ENCODE measurements around the gene KIF12. TPM values are rescaled to one million over a fixed set of nuclear protein-coding genes. Genes with fewer than 3 reads are reported as not detected.

KIF12 gene
- total RNA-seq, 4 donors from 2014 or later, result 1.2 TPM; not detected in 3

- Histone ChIP-seq H3K27ac (no peak overlapping the region), H3K36me3 (no peaks in the 10 kb centered on the region), H3K4me1 (no peaks in the 10 kb centered on the region), H3K27me3 (peaks cover 0 to 25% (median 0%) of the 10 kb centered on the region in 4 donors), H3K9me3 (no peaks in the 10 kb centered on the region), H3K4me3 (no peak overlapping the region)
- DNase-seq, result no peak
- 56 to 68% methylated on average over 4 of the region's 4 CpGs for WGBS, 2 donors
- TF ChIP-seq POLR2A (IDR thresholded peaks at IDR 0.05) (no peak), CTCF (IDR thresholded peaks at IDR 0.05) (no peak)
- intact Hi-C loops (cut with DNase I), result no loop called here
Observed at GRCh38 chr9:114061830-114062474, 37.1 kb downstream of the KIF12 start.

- intact Hi-C loops (cut with DNase I), result no loop called here
- Histone ChIP-seq H3K9me3 (no peaks in the 10 kb centered on the region), H3K4me3 (no peak overlapping the region), H3K36me3 (no peaks in the 10 kb centered on the region), H3K27me3 (peaks cover 0 to 23% (median 0%) of the 10 kb centered on the region in 4 donors), H3K27ac (no peak overlapping the region), H3K4me1 (no peaks in the 10 kb centered on the region)
- no peak for TF ChIP-seq CTCF (IDR thresholded peaks at IDR 0.05)
- TF ChIP-seq POLR2A (IDR thresholded peaks at IDR 0.05), result no peak
- no peak for DNase-seq
- WGBS, 2 donors, result 91 to 96% methylated on average over 9 to 10 of the region's 12 CpGs
Observed at GRCh38 chr9:114061292-114061691, 37.8 kb downstream of the KIF12 start.

DNA sequence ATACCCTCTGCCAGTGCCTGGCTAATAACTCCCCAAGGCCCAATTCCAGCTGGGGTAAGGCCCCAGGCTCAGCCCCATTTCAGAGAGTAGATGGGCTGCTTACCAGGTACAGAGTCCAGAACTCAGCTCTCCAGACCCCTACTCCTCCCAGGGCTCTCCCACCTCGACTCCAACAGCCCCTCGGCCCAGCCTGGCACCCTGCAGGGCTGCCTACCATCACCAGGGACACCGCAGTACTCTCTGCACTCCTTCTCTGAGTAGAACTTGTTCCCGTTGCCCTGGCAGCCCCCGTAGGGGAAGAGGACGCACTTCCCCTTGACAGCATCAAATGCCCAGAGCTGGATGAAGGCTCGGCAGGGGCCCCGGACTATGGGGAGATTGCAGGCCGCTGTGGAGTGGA lies 38.4 kb downstream of the KIF12 start:
- WGBS, 2 donors, result 79% methylated on average over 2 to 5 of the region's 9 CpGs
- H3K4me3 ChIP-seq, result no peak overlapping the region
- intact Hi-C loops (cut with DNase I), result no loop called here
- H3K4me1 ChIP-seq, result no peaks in the 10 kb centered on the region
- no peaks in the 10 kb centered on the region for H3K9me3 ChIP-seq
- H3K27me3 ChIP-seq, result peaks cover 0 to 17% (median 0%) of the 10 kb centered on the region in 4 donors
- DNase-seq, result no peak
- TF ChIP-seq CTCF (IDR thresholded peaks at IDR 0.05) (no peak), POLR2A (IDR thresholded peaks at IDR 0.05) (no peak)
- no peaks in the 10 kb centered on the region for H3K36me3 ChIP-seq
- H3K27ac ChIP-seq, result no peak overlapping the region

DNA sequence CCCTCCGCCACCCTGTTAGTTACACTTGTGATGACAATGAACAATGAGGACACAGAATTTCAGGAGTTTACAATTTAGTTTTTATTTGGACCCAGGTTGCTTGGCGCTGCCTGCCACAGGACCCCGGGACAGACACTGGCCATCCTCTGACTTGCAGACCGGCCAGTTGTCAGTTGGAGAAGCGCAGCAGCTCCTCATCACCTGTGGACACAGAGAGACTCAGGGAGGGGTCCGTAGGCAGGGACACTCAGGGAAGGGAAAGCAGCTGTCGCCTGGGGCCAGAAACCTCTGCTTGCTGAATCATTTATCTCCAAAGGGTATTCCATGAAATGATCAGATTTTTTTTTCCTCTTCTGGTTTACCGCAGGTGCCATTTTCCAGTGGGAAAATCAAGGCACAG lies 39.0 kb downstream of the KIF12 start:
- TF ChIP-seq CTCF (IDR thresholded peaks at IDR 0.05), result no peak
- TF ChIP-seq POLR2A (IDR thresholded peaks at IDR 0.05), result no peak
- H3K9me3 ChIP-seq, result no peaks in the 10 kb centered on the region
- intact Hi-C loops (cut with DNase I), result no loop called here
- H3K27ac ChIP-seq, result no peak overlapping the region
- DNase-seq, result no peak
- no peaks in the 10 kb centered on the region for H3K36me3 ChIP-seq
- no peaks in the 10 kb centered on the region for H3K4me1 ChIP-seq
- peaks cover 0 to 11% (median 0%) of the 10 kb centered on the region in 4 donors for H3K27me3 ChIP-seq
- 80 to 84% methylated on average over 6 to 8 of the region's 8 CpGs for WGBS, 2 donors
- no peak overlapping the region for H3K4me3 ChIP-seq

DNA sequence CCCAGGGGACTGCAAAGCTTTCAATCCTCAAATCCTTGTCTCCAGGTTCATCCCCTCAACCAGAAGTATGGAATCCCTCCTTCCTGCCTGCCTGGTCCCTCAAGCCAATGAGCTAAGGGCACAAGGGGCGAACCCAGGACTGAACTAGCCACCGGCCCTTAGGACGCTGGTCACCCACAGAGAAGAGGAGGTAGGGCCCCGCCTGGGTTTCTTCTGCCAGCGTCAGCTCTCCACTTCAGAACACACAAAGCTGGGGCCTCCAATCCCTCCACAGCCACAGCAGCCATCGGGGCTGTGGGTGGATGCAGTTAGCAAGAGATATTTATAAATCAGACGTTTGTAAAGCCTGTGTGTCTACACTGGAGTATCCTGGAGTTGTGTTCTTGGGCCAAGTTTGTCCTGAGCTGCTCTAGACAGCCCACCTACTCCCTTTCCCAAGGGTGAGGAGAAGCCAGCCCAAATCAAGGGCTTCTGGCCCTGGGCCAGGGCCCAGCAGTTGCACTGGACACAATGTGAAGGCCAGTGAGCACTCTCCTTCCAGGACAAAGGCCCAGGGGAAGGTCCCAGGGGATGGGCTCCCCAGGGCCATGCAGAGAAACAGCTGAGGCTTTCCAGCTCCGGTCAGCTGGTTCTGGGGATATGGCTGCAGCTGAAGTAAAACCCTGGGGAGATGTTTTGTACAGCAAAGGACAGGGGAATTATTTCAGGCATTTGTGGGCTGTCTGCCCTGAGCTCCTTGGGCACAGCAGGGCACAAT lies 39.9 kb downstream of the KIF12 start:
- Histone ChIP-seq H3K4me1 (no peaks in the 10 kb centered on the region), H3K27ac (no peak overlapping the region), H3K36me3 (no peaks in the 10 kb centered on the region), H3K27me3 (peaks cover 0 to 10% (median 0%) of the 10 kb centered on the region in 4 donors), H3K4me3 (no peak overlapping the region), H3K9me3 (no peaks in the 10 kb centered on the region)
- TF ChIP-seq POLR2A (IDR thresholded peaks at IDR 0.05) (no peak), CTCF (IDR thresholded peaks at IDR 0.05) (no peak)
- 59 to 69% methylated on average over 6 of the region's 8 CpGs for WGBS, 2 donors
- DNase-seq, result no peak
- intact Hi-C loops (cut with DNase I), result no loop called here

All from esophagus squamous epithelium (tissue), 5 donors.